GM18526 (cell line): ENCODE measurements around the gene PRR20A.
"Not testable (repeated sequence)": the region's sequence is repeated elsewhere in the genome, so short reads cannot be mapped to it uniquely, and the experiment has no call there.

Experiments
- POLR2A ChIP-seq: IDR thresholded peaks from 3 replicates; pipeline ENCODE4 v1.6.1; 2011; ENCODE audit not compliant: insufficient read length; ENCODE audit errors: extremely low read depth

The PRR20A gene

GRCh38 chr13:57140235-57140968 lies at the start of gene PRR20A:
Gene PRR20A (plus strand): TSS chr13:57140918. CDS start chr13:57141305, 387 bp downstream.
- TF ChIP-seq POLR2A: not testable (repeated sequence)

GRCh38 chr13:57114945-57115344 lies 25.8 kb upstream of the PRR20A start:
- TF ChIP-seq POLR2A: no peak

GRCh38 chr13:57123681-57124080 lies 17.0 kb upstream of the PRR20A start:
- TF ChIP-seq POLR2A: no peak

GRCh38 chr13:57128909-57129308 lies 11.8 kb upstream of the PRR20A start:
- no peak for TF ChIP-seq POLR2A

GRCh38 chr13:57136093-57136492 lies 4.6 kb upstream of the PRR20A start:
- TF ChIP-seq POLR2A: no peak

GRCh38 chr13:57137585-57137984 lies 3.1 kb upstream of the PRR20A start:
- TF ChIP-seq POLR2A: no peak

GRCh38 chr13:57138988-57139387 lies 1.7 kb upstream of the PRR20A start:
- TF ChIP-seq POLR2A: no peak

GRCh38 chr13:57147188-57147587 lies 6.5 kb downstream of the PRR20A start, which contains the start of gene PRR20B:
Gene PRR20B (plus strand): TSS chr13:57147488. CDS start chr13:57147875, 387 bp downstream.
- not testable (repeated sequence) for TF ChIP-seq POLR2A

GRCh38 chr13:57153761-57154160 lies 13.0 kb downstream of the PRR20A start, which contains the start of gene PRR20C:
Gene PRR20C (plus strand): TSS chr13:57154061. CDS start chr13:57154448, 387 bp downstream.
- TF ChIP-seq POLR2A: not testable (repeated sequence)

GRCh38 chr13:57160332-57160731 lies 19.6 kb downstream of the PRR20A start, which contains the start of gene PRR20D:
Gene PRR20D (plus strand): TSS chr13:57160632. CDS start chr13:57161019, 387 bp downstream.
- not testable (repeated sequence) for TF ChIP-seq POLR2A

- TF ChIP-seq POLR2A: not testable (repeated sequence)
These were observed 26.2 kb downstream of the PRR20A start, which contains the start of gene PRR20E for GRCh38 chr13:57166897-57167296. Gene PRR20E (plus strand): TSS chr13:57167197. CDS start chr13:57167584, 387 bp downstream.

- TF ChIP-seq POLR2A: no peak
These were observed 50.9 kb downstream of the PRR20A start for GRCh38 chr13:57191667-57192066.
